Activated CD8-positive, alpha-beta T cell treated with anti-CD3 and anti-CD28 coated beads for 36 hours (primary cell): ENCODE measurements around the gene PATJ. TPM values are rescaled to one million over a fixed set of nuclear protein-coding genes. Genes with fewer than 3 reads are reported as not detected.
"Not testable (repeated sequence)": the region's sequence is repeated elsewhere in the genome, so short reads cannot be mapped to it uniquely, and the experiment has no call there.

ENCODE experiments used
- ATAC-seq: fragments of 200-7000 bp; cut with Tn5 transposase; one replicate; pipeline ENCODE4 v1.10.0; 2021; ENCODE audit warnings: mild to moderate bottlenecking, moderate library complexity
- CTCF ChIA-PET: fragments of 350-600 bp; sonication (Branson Sonifier 250); formaldehyde crosslinking; loops from one replicate; lab custom pipeline; 2021; ENCODE audit warnings: antibody characterized with exemption; lab: Charles Lee
- POLR2A ChIA-PET: fragments of 350-600 bp; sonication (Branson Sonifier 250); formaldehyde crosslinking; loops from one replicate; lab custom pipeline; 2021; ENCODE audit warnings: antibody characterized with exemption; lab: Charles Lee
- DNase-seq: peaks from one replicate; pipeline ENCODE4 v3.0.0-alpha.2; 2020
- H3K27ac Mint-ChIP-seq: one replicate; pipeline ENCODE4 v1.8.0; 2021; ENCODE audit warnings: mild to moderate bottlenecking, mixed read lengths
- H3K27me3 Mint-ChIP-seq: one replicate; pipeline ENCODE4 v1.8.0; 2021; ENCODE audit warnings: mixed read lengths
- H3K36me3 Mint-ChIP-seq: one replicate; pipeline ENCODE4 v1.8.0; 2021; ENCODE audit warnings: low read depth, mixed read lengths
- H3K4me1 Mint-ChIP-seq: one replicate; pipeline ENCODE4 v1.8.0; 2021; ENCODE audit warnings: low read depth, mixed read lengths
- H3K4me3 Mint-ChIP-seq: one replicate; pipeline ENCODE4 v1.8.0; 2021; ENCODE audit warnings: mild to moderate bottlenecking, moderate library complexity, mixed read lengths
- H3K9me3 Mint-ChIP-seq: one replicate; pipeline ENCODE4 v1.8.0; 2021; ENCODE audit warnings: mixed read lengths
- CTCF ChIP-seq: fragments of 200-600 bp; IDR thresholded peaks from one replicate; pipeline ENCODE4 v1.8.0; 2022; ENCODE audit warnings: antibody characterized with exemption, mild to moderate bottlenecking
- intact Hi-C: fragments of 100-400 bp; cut with micrococcal nuclease; formaldehyde crosslinking; loops from one replicate; pipeline ENCODE4 v1.10.0; 2022
- total RNA-seq, 2 experiments: library from RNA; stranded (reverse); gene quantifications; one replicate each; pipeline ENCODE4 v1.2.3, GENCODE V29; 2021

Gene PATJ
- total RNA-seq, 2 experiments from 2014 or later = 8.1 to 9.2 TPM

- Mint-ChIP-seq H3K4me1 (no peaks in the 10 kb centered on the region), H3K27ac (no peak overlapping the region), H3K4me3 (no peak overlapping the region), H3K36me3 (no peaks in the 10 kb centered on the region), H3K9me3 (no peaks in the 10 kb centered on the region), H3K27me3 (no peaks in the 10 kb centered on the region)
- intact Hi-C loops = no loop called here
- ChIA-PET POLR2A (no interaction called here), CTCF (no interaction called here)
- DNase-seq (no peak), ATAC-seq (no peak)
- TF ChIP-seq CTCF = no peak
Observed at GRCh38 chr1:61956784-61957183, 214.5 kb downstream of the PATJ start.

GRCh38 chr1:61961009-61961408, 218.7 kb downstream of the PATJ start:
- CTCF ChIA-PET = no interaction called here
- DNase-seq = no peak
- Mint-ChIP-seq H3K9me3 (no peaks in the 10 kb centered on the region), H3K27ac (no peak overlapping the region), H3K4me3 (no peak overlapping the region), H3K36me3 (peaks cover 1% of the 10 kb centered on the region), H3K27me3 (no peaks in the 10 kb centered on the region), H3K4me1 (no peaks in the 10 kb centered on the region)
- no peak for ATAC-seq
- no peak for TF ChIP-seq CTCF
- intact Hi-C loops = no loop called here
- POLR2A ChIA-PET = no interaction called here

DNA sequence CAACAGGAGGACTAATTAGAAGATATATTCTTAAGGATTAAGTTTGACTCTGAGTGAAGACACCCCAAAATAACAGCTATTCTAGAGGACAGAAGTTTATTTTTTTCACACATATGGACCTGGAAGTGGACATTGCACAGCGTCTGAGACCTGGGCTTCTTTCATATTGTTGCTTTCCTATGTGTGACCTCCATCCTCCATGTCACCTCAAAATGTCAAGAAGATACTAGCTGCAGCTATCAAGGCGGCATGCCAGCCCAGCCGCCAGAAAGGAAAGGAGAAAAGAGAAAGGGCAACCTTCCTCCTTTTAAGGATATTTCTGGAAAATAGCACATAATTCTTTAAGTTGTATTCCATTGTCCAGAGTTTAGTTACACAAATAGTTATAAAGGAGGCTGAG, 220.4 kb downstream of the PATJ start:
- POLR2A ChIA-PET = no interaction called here
- H3K4me1 Mint-ChIP-seq = no peaks in the 10 kb centered on the region
- CTCF ChIA-PET = no interaction called here
- H3K4me3 Mint-ChIP-seq = no peak overlapping the region
- DNase-seq (no peak), ATAC-seq (no peak)
- H3K9me3 Mint-ChIP-seq = no peaks in the 10 kb centered on the region
- peaks cover 1% of the 10 kb centered on the region for H3K36me3 Mint-ChIP-seq
- TF ChIP-seq CTCF = no peak
- intact Hi-C loops = no loop called here
- H3K27me3 Mint-ChIP-seq = no peaks in the 10 kb centered on the region
- no peak overlapping the region for H3K27ac Mint-ChIP-seq

GRCh38 chr1:61966450-61967225, 224.4 kb downstream of the PATJ start:
- intact Hi-C loops, H3K27ac Mint-ChIP-seq, DNase-seq, POLR2A ChIA-PET, CTCF ChIA-PET, H3K4me3 Mint-ChIP-seq, H3K27me3 Mint-ChIP-seq, H3K9me3 Mint-ChIP-seq, H3K4me1 Mint-ChIP-seq, ATAC-seq: not testable (repeated sequence)
- peaks cover 13% of the 10 kb centered on the region for H3K36me3 Mint-ChIP-seq

DNA sequence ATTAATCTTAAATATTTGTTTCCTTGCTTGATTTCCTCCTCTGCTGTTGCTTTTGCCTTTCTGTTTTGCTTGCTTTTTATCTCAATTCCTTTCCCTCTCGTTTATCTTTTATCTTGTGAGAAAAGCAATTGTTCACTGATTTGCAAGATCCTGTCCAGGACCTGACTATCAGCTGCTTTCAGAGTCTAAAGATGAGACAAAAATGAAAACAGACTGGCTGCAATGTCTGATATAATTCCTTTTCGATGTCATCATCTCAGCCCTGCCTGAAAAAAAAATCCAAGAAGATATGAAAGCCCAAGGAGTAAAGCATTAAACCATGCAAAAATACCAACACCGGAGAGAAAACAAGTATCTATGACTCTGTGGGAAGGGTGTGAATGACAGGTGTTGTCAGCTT, 225.5 kb downstream of the PATJ start:
- H3K27ac Mint-ChIP-seq = no peak overlapping the region
- no peaks in the 10 kb centered on the region for H3K27me3 Mint-ChIP-seq
- ATAC-seq (no peak), DNase-seq (no peak)
- ChIA-PET POLR2A (no interaction called here), CTCF (no interaction called here)
- peaks cover 3% of the 10 kb centered on the region for H3K9me3 Mint-ChIP-seq
- H3K4me3 Mint-ChIP-seq = no peak overlapping the region
- no peak for TF ChIP-seq CTCF
- intact Hi-C loops = no loop called here
- H3K36me3 Mint-ChIP-seq = peaks cover 11% of the 10 kb centered on the region
- H3K4me1 Mint-ChIP-seq = no peaks in the 10 kb centered on the region
